Nephron (organoid): ENCODE results near the gene ESYT2.

Experiments used
- H3K27ac Mint-ChIP-seq, 3 experiments: 2 replicates each; pipeline ENCODE4 v1.8.0; 2020; ENCODE audit warnings: mixed read lengths in 3 of 3, mild to moderate bottlenecking in 2 of 3, moderate library complexity in 1 of 3
- H3K27me3 Mint-ChIP-seq: 2 replicates; pipeline ENCODE4 v1.8.0; 2021; ENCODE audit warnings: low read depth, mild to moderate bottlenecking, moderate library complexity, mixed read lengths
- H3K36me3 Mint-ChIP-seq: 2 replicates; pipeline ENCODE4 v1.8.0; 2020; ENCODE audit warnings: low read depth, mixed read lengths
- H3K4me1 Mint-ChIP-seq: 2 replicates; pipeline ENCODE4 v1.8.0; 2020; ENCODE audit warnings: mixed read lengths
- H3K4me3 Mint-ChIP-seq, 3 experiments: 2 replicates each; pipeline ENCODE4 v1.8.0; 2020; ENCODE audit warnings: mild to moderate bottlenecking in 3 of 3, mixed read lengths in 3 of 3, moderate library complexity in 2 of 3
- H3K9me3 Mint-ChIP-seq: 2 replicates; pipeline ENCODE4 v1.8.0; 2020; ENCODE audit warnings: mixed read lengths
- CTCF ChIP-seq, 3 experiments: fragments of 200-600 bp; sonication (generic); IDR thresholded peaks; one replicate each; pipeline ENCODE4 v1.5.0; 2021; ENCODE audit warnings: antibody characterized with exemption in 3 of 3; ENCODE audit not compliant: unreplicated experiment in 3 of 3

The ESYT2 gene

DNA sequence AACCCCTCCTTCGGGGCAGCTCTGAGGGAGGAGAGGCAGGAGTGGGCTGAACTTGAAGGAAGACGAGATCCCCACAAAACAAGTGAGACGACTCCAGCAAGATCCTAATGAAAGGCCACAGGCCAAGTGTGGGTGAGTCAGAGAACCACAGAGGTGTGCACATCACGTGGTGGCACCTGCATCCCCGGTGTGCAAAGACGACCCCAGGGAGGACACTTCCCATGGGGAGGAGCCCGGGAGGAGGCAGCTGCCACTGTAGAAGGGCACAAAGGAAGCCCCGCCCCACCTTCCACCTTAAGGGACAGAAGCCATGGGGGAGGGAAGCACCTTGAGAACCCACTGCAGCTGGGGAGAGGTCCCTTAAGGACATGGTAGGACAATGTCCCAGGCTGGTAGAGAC, 45.7 kb downstream of the ESYT2 start:
- H3K4me3 Mint-ChIP-seq, result no peak overlapping the region
- H3K4me1 Mint-ChIP-seq, result no peaks in the 10 kb centered on the region
- H3K27ac Mint-ChIP-seq, result no peak overlapping the region
- peaks cover 19% of the 10 kb centered on the region for H3K36me3 Mint-ChIP-seq
- TF ChIP-seq CTCF (IDR thresholded peaks at IDR 0.05; ENCODE audit: unreplicated experiment in 3 of 3), result no peak
- H3K9me3 Mint-ChIP-seq, result no peaks in the 10 kb centered on the region
- H3K27me3 Mint-ChIP-seq, result no peaks in the 10 kb centered on the region

- Mint-ChIP-seq H3K4me1 (no peaks in the 10 kb centered on the region), H3K36me3 (peaks cover 16% of the 10 kb centered on the region), H3K27me3 (no peaks in the 10 kb centered on the region), H3K9me3 (no peaks in the 10 kb centered on the region), H3K4me3 (no peak overlapping the region), H3K27ac (no peak overlapping the region)
- no peak for TF ChIP-seq CTCF (IDR thresholded peaks at IDR 0.05; ENCODE audit: unreplicated experiment in 3 of 3)
Measured at GRCh38 chr7:158782761-158783401, 46.4 kb downstream of the ESYT2 start.

- Mint-ChIP-seq H3K4me1 (no peaks in the 10 kb centered on the region), H3K27me3 (no peaks in the 10 kb centered on the region), H3K36me3 (peaks cover 16% of the 10 kb centered on the region), H3K27ac (no peak overlapping the region), H3K4me3 (no peak overlapping the region), H3K9me3 (no peaks in the 10 kb centered on the region)
- no peak for TF ChIP-seq CTCF (IDR thresholded peaks at IDR 0.05; ENCODE audit: unreplicated experiment in 3 of 3)
Measured at GRCh38 chr7:158781974-158782664, 47.2 kb downstream of the ESYT2 start.

GRCh38 chr7:158781217-158781973, 47.9 kb downstream of the ESYT2 start:
- H3K27ac Mint-ChIP-seq, result no peak overlapping the region
- H3K9me3 Mint-ChIP-seq, result no peaks in the 10 kb centered on the region
- H3K27me3 Mint-ChIP-seq, result no peaks in the 10 kb centered on the region
- H3K36me3 Mint-ChIP-seq, result peaks cover 11% of the 10 kb centered on the region
- no peak overlapping the region for H3K4me3 Mint-ChIP-seq
- H3K4me1 Mint-ChIP-seq, result no peaks in the 10 kb centered on the region
- no peak for TF ChIP-seq CTCF (IDR thresholded peaks at IDR 0.05; ENCODE audit: unreplicated experiment in 3 of 3)

GRCh38 chr7:158779061-158780000, 50.0 kb downstream of the ESYT2 start:
- no peak overlapping the region for H3K4me3 Mint-ChIP-seq
- no peaks in the 10 kb centered on the region for H3K4me1 Mint-ChIP-seq
- no peak for TF ChIP-seq CTCF (IDR thresholded peaks at IDR 0.05; ENCODE audit: unreplicated experiment in 3 of 3)
- no peak overlapping the region for H3K27ac Mint-ChIP-seq
- no peaks in the 10 kb centered on the region for H3K9me3 Mint-ChIP-seq
- H3K36me3 Mint-ChIP-seq, result peaks cover 8% of the 10 kb centered on the region
- no peaks in the 10 kb centered on the region for H3K27me3 Mint-ChIP-seq
